IMR-90 (cell line): Measurements from ENCODE around the gene ENOX2. TPM values are rescaled to one million over a fixed set of nuclear protein-coding genes. Genes with fewer than 3 reads are reported as not detected.

Source experiments
- ATAC-seq: fragments of 200-7000 bp; cut with Tn5 transposase; 2 replicates; pipeline ENCODE4 v1.9.1; 2020; ENCODE audit warnings: low read depth, mild to moderate bottlenecking, moderate library complexity
- BruUV-seq: library from RNA; stranded (reverse); fragments of 400-500 nt; replicated peaks from 2 replicates; lab custom pipeline; 2021; lab: Mats Ljungman, UMichigan
- CTCF ChIA-PET: fragments of 300-600 bp; formaldehyde crosslinking; extraction: SDS; loops from one replicate; lab custom pipeline; 2021; ENCODE audit warnings: antibody characterized with exemption; lab: Yijun Ruan, JAX
- POLR2A ChIA-PET: fragments of 300-600 bp; sonication (Branson Sonifier 250); formaldehyde crosslinking; loops from one replicate; lab custom pipeline; 2022; ENCODE audit warnings: antibody characterized with exemption; ENCODE audit not compliant: unreplicated experiment; lab: Charles Lee
- DNase-seq: peaks from one replicate; pipeline ENCODE4 v3.0.0; 2013
- H2AFZ ChIP-seq: replicated peaks from 2 replicates; pipeline ENCODE3; 2013; ENCODE audit warnings: low read length, mild to moderate bottlenecking; ENCODE audit not compliant: poor library complexity
- H2AK5ac ChIP-seq: 2 replicates; pipeline ENCODE4 v1.6.1; 2013; ENCODE audit warnings: low read depth, low read length, inconsistent platforms
- H2AK9ac ChIP-seq: replicated peaks from 2 replicates; pipeline ENCODE3; 2013; ENCODE audit warnings: mild to moderate bottlenecking, low read depth, low read length, moderate library complexity; ENCODE audit not compliant: poor library complexity
- H2BK120ac ChIP-seq: 2 replicates; pipeline ENCODE4 v1.6.1; 2013; ENCODE audit warnings: low read depth, low read length, inconsistent platforms
- H2BK15ac ChIP-seq: 3 replicates; pipeline ENCODE4 v1.6.1; 2013; ENCODE audit warnings: low read depth, low read length, inconsistent platforms
- H2BK20ac ChIP-seq: 2 replicates; pipeline ENCODE4 v1.6.1; 2013; ENCODE audit warnings: low read depth, mild to moderate bottlenecking, inconsistent platforms, low read length, moderate library complexity
- H2BK5ac ChIP-seq: 2 replicates; pipeline ENCODE4 v1.6.1; 2013; ENCODE audit warnings: mild to moderate bottlenecking, low read depth, low read length, inconsistent platforms; ENCODE audit not compliant: poor library complexity, severe bottlenecking
- H3K14ac ChIP-seq: replicated peaks from 2 replicates; pipeline ENCODE4 v1.6.1; 2013; ENCODE audit warnings: low read depth, low read length, inconsistent platforms
- H3K18ac ChIP-seq: 2 replicates; pipeline ENCODE4 v1.6.1; 2013; ENCODE audit warnings: low read depth, low read length, control low read depth
- H3K23ac ChIP-seq: 2 replicates; pipeline ENCODE4 v1.6.1; 2013; ENCODE audit warnings: low read depth, low read length, inconsistent platforms
- H3K27ac ChIP-seq: 2 replicates; pipeline ENCODE4 v1.5.1; 2013; ENCODE audit warnings: mild to moderate bottlenecking, control low read depth, low read length; ENCODE audit not compliant: insufficient read depth
- H3K27me3 ChIP-seq: 2 replicates; pipeline ENCODE4 v1.6.1; 2013; ENCODE audit warnings: low read length; ENCODE audit not compliant: control insufficient read depth, insufficient read depth
- H3K36me3 ChIP-seq: 2 replicates; pipeline ENCODE4 v1.6.1; 2013; ENCODE audit warnings: low read length, mixed read lengths; ENCODE audit not compliant: control insufficient read depth, insufficient read depth
- H3K4ac ChIP-seq: 2 replicates; pipeline ENCODE4 v1.6.1; 2013; ENCODE audit warnings: low read depth, low read length, inconsistent platforms
- H3K4me1 ChIP-seq: 2 replicates; pipeline ENCODE4 v1.6.1; 2013; ENCODE audit warnings: low read length, mixed read lengths; ENCODE audit not compliant: control insufficient read depth, insufficient read depth
- H3K4me2 ChIP-seq: 2 replicates; pipeline ENCODE4 v1.6.1; 2013; ENCODE audit warnings: low read depth, mild to moderate bottlenecking, control low read depth, low read length, moderate library complexity
- H3K4me3 ChIP-seq: 2 replicates; pipeline ENCODE4 v1.5.1; 2013; ENCODE audit warnings: low read depth, mild to moderate bottlenecking, control low read depth, low read length, moderate library complexity; ENCODE audit not compliant: insufficient read depth
- H3K56ac ChIP-seq: 2 replicates; pipeline ENCODE4 v1.6.1; 2013; ENCODE audit warnings: low read length, inconsistent platforms; ENCODE audit not compliant: insufficient read depth; ENCODE audit errors: extremely low read depth
- H3K79me1 ChIP-seq, 2 experiments: 2 replicates each; pipeline ENCODE4 v1.6.1; 2013; ENCODE audit warnings: low read length in 2 of 2, inconsistent platforms in 1 of 2, low read depth in 1 of 2
- H3K9ac ChIP-seq: 2 replicates; pipeline ENCODE4 v1.6.1; 2013; ENCODE audit warnings: low read depth, low read length, control low read depth
- H3K9me1 ChIP-seq: 2 replicates; pipeline ENCODE4 v1.6.1; 2013; ENCODE audit warnings: low read length, inconsistent platforms; ENCODE audit not compliant: insufficient read depth
- H3K9me3 ChIP-seq: 2 replicates; pipeline ENCODE4 v1.6.1; 2013; ENCODE audit warnings: low read length; ENCODE audit not compliant: control insufficient read depth, insufficient read depth
- H4K20me1 ChIP-seq: 2 replicates; pipeline ENCODE4 v1.6.1; 2013; ENCODE audit warnings: low read length, inconsistent platforms; ENCODE audit not compliant: insufficient read depth
- H4K5ac ChIP-seq: 2 replicates; pipeline ENCODE4 v1.6.1; 2013; ENCODE audit warnings: mild to moderate bottlenecking, low read depth, low read length, control low read depth
- H4K8ac ChIP-seq, 2 experiments: 2 replicates each; pipeline ENCODE4 v1.6.1; 2013; ENCODE audit warnings: low read depth in 2 of 2, low read length in 2 of 2, control low read depth in 1 of 2, inconsistent platforms in 1 of 2
- H4K91ac ChIP-seq: 2 replicates; pipeline ENCODE4 v1.6.1; 2013; ENCODE audit warnings: low read depth, low read length, inconsistent platforms; ENCODE audit not compliant: insufficient read depth
- BHLHE40 ChIP-seq: fragments of 150-350 bp; IDR thresholded peaks from 2 replicates; pipeline ENCODE4 v1.6.1; 2016; ENCODE audit warnings: mild to moderate bottlenecking, low read depth, low read length
- CEBPB ChIP-seq: IDR thresholded peaks from 2 replicates; pipeline ENCODE4 v1.6.1; 2012; ENCODE audit warnings: low read depth, low read length, improper control_type of control experiment
- CHD1 ChIP-seq: IDR thresholded peaks from 2 replicates; pipeline ENCODE4 v1.6.1; 2012; ENCODE audit warnings: low read depth, low read length, improper control_type of control experiment
- CTCF ChIP-seq: conservative IDR thresholded peaks from 2 replicates; pipeline ENCODE4 v1.5.1; 2012; ENCODE audit warnings: mild to moderate bottlenecking, low read depth, low read length, improper control_type of control experiment
- FOS ChIP-seq: fragments of 150-350 bp; IDR thresholded peaks from 2 replicates; pipeline ENCODE4 v1.6.1; 2016; ENCODE audit warnings: low read depth, low read length
- MAFK ChIP-seq: IDR thresholded peaks from 2 replicates; pipeline ENCODE4 v1.6.1; 2012; ENCODE audit warnings: low read depth, low read length, improper control_type of control experiment
- MAZ ChIP-seq: IDR thresholded peaks from 2 replicates; pipeline ENCODE4 v1.6.1; 2012; ENCODE audit warnings: low read depth, mild to moderate bottlenecking, low read length, improper control_type of control experiment, moderate library complexity, borderline replicate concordance
- MXI1 ChIP-seq: IDR thresholded peaks from 2 replicates; pipeline ENCODE4 v1.6.1; 2012; ENCODE audit warnings: low read depth, mild to moderate bottlenecking, low read length, moderate library complexity, borderline replicate concordance
- NFE2L2 ChIP-seq: fragments of 150-350 bp; IDR thresholded peaks from 2 replicates; pipeline ENCODE4 v1.6.1; 2016; ENCODE audit warnings: low read depth, mild to moderate bottlenecking, low read length
- RAD21 ChIP-seq: IDR thresholded peaks from 2 replicates; pipeline ENCODE4 v1.6.1; 2012; ENCODE audit warnings: low read length, improper control_type of control experiment
- RFX5 ChIP-seq: IDR thresholded peaks from 2 replicates; pipeline ENCODE4 v1.8.0; 2012; ENCODE audit warnings: low read depth, mild to moderate bottlenecking, low read length, moderate library complexity
- USF2 ChIP-seq: fragments of 150-350 bp; IDR thresholded peaks from 2 replicates; pipeline ENCODE4 v1.6.1; 2017; ENCODE audit warnings: mild to moderate bottlenecking, antibody characterized with exemption, low read length, low read depth
- WGBS, 2 experiments: methylation state at CpG; one replicate each; pipeline versions ENCODE4 v1.1.5 to v1.1.7; 2013; ENCODE audit warnings: missing lambda C conversion rate in 2 of 2; ENCODE audit not compliant: insufficient read length in 1 of 2; ENCODE audit errors: extremely low coverage in 2 of 2; 5-methylcytosine and 5-hydroxymethylcytosine counted together
- dilution Hi-C: fragments of 300-500 bp; cut with HindIII; formaldehyde crosslinking; loops from one replicate; pipeline ENCODE4 v1.14.3; 2018; ENCODE audit warnings: low sequenced_read_pairs; ENCODE audit not compliant: unreplicated experiment
- in situ Hi-C: fragments of 300-500 bp; cut with MboI; formaldehyde crosslinking; loops from 3 replicates; pipeline ENCODE4 v1.14.3; 2019; ENCODE audit warnings: low sequenced_read_pairs, inconsistent platforms, mixed read lengths
- intact Hi-C: fragments of 100-400 bp; cut with micrococcal nuclease; formaldehyde crosslinking; loops from 2 replicates; pipeline ENCODE4 v1.10.0; 2022
- polyA plus RNA-seq, 3 experiments: library from polyadenylated mRNA; depleted of rRNA; stranded (reverse); fragments of >200 nt; gene quantifications; 2 replicates each; pipeline ENCODE4 v1.2.3, GENCODE V29; 2012; ENCODE audit warnings: low replicate concordance in 1 of 3
- total RNA-seq: library from RNA; depleted of rRNA; stranded (reverse); fragments of >200 nt; gene quantifications from 2 replicates; pipeline ENCODE4 v1.2.3, GENCODE V29; 2012
- TF ChIP-seq, protein P1 (sequence below): fragments of 150-350 bp; IDR thresholded peaks from 2 replicates; pipeline ENCODE4 v1.6.1; 2016; ENCODE audit warnings: low read depth, mild to moderate bottlenecking, low read length, moderate library complexity, borderline replicate concordance

Gene ENOX2
- total and polyA plus RNA-seq, 2 of the 4 experiments (the other 2 are of a cell fraction), result 6.3 to 11.8 TPM

- POLR2A ChIA-PET, result no interaction called here
- H3K4me1 ChIP-seq, result no peaks in the 10 kb centered on the region
- H3K27ac ChIP-seq, result no peak overlapping the region
- no peak overlapping the region for H2AK5ac ChIP-seq
- no CpG with 5 or more reads among the region's 1 CpG for WGBS, 2 experiments
- no peaks in the 10 kb centered on the region for H4K20me1 ChIP-seq
- no peaks in the 10 kb centered on the region for H3K9me1 ChIP-seq
- no peak overlapping the region for H2AFZ ChIP-seq
- no peaks in the 10 kb centered on the region for H3K9me3 ChIP-seq
- no peak for TF ChIP-seq BHLHE40
- no peak for TF ChIP-seq CHD1
- TF ChIP-seq, protein P1, sequence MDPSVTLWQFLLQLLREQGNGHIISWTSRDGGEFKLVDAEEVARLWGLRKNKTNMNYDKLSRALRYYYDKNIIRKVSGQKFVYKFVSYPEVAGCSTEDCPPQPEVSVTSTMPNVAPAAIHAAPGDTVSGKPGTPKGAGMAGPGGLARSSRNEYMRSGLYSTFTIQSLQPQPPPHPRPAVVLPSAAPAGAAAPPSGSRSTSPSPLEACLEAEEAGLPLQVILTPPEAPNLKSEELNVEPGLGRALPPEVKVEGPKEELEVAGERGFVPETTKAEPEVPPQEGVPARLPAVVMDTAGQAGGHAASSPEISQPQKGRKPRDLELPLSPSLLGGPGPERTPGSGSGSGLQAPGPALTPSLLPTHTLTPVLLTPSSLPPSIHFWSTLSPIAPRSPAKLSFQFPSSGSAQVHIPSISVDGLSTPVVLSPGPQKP, result no peak
- TF ChIP-seq MXI1, result no peak
- TF ChIP-seq CTCF, result no peak
- no peak for TF ChIP-seq RFX5
- no peak for TF ChIP-seq USF2
- no peak for TF ChIP-seq MAFK
- no peak for TF ChIP-seq MAZ
- TF ChIP-seq RAD21, result no peak
- no peak for TF ChIP-seq CEBPB
- no peak for TF ChIP-seq NFE2L2
- no peak for TF ChIP-seq FOS
- no peak overlapping the region for H3K18ac ChIP-seq
- H3K4me3 ChIP-seq, result no peak overlapping the region
- no peak for ATAC-seq
- H3K36me3 ChIP-seq, result no peaks in the 10 kb centered on the region
- no peak overlapping the region for H3K23ac ChIP-seq
- peaks cover 13% of the 10 kb centered on the region for H3K27me3 ChIP-seq
- H3K9ac ChIP-seq, result no peak overlapping the region
- H2BK20ac ChIP-seq, result no peak overlapping the region
- peaks cover 1 to 4% of the 10 kb centered on the region in 2 experiments; a peak in 2 of 4 replicates for H3K79me1 ChIP-seq
- H3K56ac ChIP-seq, result no peak overlapping the region
- in situ Hi-C loops (loop anchor here (25.0 kb wide), 2 partner anchors 644 to 1294 kb away; partner anchors contain the start of gene ZNF280C), intact Hi-C loops (no loop called here), dilution Hi-C loops (no loop called here)
- no peak overlapping the region for H2BK5ac ChIP-seq
- no peak overlapping the region for H3K4me2 ChIP-seq
- no peak overlapping the region for H2BK120ac ChIP-seq
- no peak for DNase-seq
- no peak overlapping the region for H3K14ac ChIP-seq
- H4K91ac ChIP-seq, result no peak overlapping the region
- BruUV-seq, result no TSS peak
- no peak overlapping the region for H3K4ac ChIP-seq
- H4K5ac ChIP-seq, result no peak overlapping the region
- H4K8ac ChIP-seq, result no peak overlapping the region
- no peak overlapping the region for H2BK15ac ChIP-seq
- no peak overlapping the region for H2AK9ac ChIP-seq
- CTCF ChIA-PET, result interaction anchor here (1.9 kb wide), 1 partner anchor 10 kb away, joined by 6 read pairs; no protein-coding TSS in a partner anchor
Measured at GRCh38 chrX:130906776-130907175, 3.8 kb upstream of the ENOX2 start.
